Hematopoietic multipotent progenitor cell treated with erythropoietin and hydrocortisone succinate and interleukin-3 and kit ligand, for 8 days (in vitro differentiated cells): Measurements from ENCODE around the gene CD226.
"Not testable (repeated sequence)": the region's sequence is repeated elsewhere in the genome, so short reads cannot be mapped to it uniquely, and the experiment has no call there.

Source experiments
- DNase-seq: peaks from one replicate; pipeline ENCODE4 v3.0.0-alpha.2; 2015

The CD226 gene

DNA sequence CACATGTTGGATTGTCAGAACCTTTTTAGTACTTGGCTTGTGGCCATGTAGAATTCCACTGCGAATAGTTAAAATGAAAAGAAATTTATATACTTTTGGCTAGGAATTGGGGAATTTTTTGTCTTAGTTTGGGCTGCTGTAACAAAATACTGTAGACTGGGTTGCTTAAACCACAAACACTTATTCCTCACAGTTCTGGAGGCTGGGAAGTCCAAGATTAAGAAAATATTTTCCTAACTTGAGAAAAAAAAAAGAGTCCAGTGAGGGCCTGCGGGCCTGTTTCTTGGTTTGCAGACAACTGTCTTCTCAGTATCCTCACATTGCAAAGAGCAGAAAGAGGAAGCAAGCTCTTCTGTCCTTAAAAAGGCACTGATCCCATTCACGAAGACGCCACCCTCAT, 81.9 kb downstream of the CD226 start:
- no peak for DNase-seq

DNA sequence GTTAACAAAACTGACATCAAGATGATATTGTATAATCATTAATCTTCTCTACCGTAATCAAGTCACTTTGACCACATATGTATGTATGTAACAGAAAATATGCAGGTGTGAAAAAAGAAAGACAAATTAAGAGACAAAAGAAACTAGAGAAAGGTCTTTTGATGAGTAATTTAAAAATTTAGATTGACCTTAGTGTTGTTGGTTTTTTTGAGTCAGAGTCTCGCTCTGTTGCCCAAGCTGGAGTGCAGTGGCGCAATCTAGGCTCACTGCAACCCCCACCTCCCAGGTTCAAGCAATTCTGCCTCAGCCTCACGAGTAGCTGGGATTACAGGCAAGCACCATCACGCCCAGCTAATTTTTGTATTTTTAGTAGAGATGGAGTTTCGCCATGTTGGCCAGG, 82.9 kb downstream of the CD226 start:
- not testable (repeated sequence) for DNase-seq

DNA sequence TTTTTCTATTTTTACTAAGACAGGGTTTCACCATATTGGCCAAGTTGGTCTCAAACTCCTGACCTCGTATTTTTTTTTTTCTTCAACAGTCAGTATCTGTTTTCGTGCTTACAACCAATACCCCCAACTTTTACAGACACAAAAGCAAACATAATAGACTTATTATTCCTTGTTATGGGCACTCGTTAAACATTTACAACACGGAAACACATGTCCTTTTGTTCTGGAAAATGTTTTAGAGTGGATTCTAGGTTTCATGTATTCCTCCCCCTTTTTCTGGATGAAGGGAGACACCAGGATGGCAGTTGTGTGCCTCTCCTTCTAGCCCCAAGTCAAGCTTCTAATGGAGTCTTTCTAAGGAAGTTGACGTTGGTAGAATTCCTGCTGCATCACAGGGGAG, 88.8 kb downstream of the CD226 start:
- DNase-seq = no peak

DNA sequence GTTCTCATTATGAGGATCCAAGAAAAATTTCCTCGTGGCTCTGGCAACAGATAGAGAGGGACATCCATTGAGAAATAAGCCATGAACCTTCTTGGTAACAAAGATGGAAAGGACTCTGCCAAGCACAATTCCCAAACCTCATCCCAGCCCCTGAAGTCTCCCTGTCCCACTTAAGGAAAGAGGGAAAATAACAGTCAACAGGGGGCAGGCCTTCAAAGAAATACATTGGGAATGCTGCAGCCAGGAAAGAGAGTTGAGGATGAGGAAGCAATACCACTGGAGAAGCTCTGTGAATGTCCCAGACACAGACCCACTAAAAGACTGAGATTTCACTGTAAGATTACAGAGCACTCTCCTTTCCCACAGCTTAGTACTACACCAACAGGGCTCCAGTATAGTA, 93.2 kb downstream of the CD226 start:
- no peak for DNase-seq

DNA sequence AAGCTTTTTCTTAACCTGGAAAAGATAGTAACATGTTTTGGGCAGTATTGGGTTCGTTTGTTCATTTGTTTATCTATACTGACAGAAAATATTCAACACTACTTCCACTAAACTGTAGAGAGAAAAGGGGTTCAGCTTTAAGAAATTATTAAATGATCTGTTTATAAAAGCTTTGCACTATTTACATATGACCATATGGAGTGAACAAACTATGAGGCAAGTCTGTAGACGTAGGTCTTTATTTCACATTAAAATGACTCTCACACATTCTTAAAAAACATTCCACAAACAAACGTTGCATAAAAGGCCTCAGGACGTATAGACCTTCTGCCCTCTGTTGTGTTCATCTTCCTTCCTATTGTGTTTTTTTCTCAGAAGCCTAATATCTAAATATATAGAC, 94.6 kb downstream of the CD226 start:
- no peak for DNase-seq

DNA sequence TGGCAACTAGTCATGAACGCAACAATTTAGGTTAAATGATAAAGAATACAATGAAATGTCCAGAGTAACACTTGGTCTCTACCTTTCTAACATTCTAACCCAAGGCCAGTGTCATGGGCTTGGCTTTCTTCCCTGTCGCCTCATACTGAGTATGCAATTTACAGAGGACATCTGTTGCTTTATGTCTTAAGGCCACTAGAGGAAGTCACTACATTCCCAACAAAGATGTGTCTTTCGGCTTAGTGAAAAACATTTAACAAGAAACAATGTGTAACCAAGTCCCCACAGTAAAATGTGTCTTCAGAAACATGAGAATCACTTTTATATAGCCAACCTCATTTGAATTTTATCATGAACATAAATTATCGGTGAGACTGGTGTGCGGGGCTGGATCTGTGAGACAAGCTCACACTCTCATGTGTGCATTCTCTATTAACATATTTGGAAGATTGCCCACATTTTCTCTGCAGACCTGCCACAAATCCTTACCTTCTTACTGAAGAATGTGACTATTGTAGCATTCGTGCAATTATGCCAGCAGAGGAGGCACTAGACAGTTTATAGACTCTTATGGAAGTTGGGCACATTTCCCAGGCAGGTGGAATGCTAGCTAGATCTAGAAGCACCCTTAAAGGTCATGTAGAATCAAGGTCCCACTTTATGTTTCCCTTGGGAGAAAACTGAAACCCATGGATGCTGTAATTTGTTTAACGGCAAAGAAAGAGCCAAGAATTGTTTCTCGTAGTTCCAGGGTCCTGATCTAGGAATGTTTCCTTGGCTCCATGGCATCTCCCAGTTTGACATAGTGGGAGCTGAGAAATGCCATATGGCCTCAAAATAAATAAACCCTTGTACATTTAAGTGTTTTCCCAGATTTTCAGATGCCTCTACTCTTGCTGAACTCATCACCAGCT, 101.8 kb downstream of the CD226 start:
- DNase-seq = no peak

DNA sequence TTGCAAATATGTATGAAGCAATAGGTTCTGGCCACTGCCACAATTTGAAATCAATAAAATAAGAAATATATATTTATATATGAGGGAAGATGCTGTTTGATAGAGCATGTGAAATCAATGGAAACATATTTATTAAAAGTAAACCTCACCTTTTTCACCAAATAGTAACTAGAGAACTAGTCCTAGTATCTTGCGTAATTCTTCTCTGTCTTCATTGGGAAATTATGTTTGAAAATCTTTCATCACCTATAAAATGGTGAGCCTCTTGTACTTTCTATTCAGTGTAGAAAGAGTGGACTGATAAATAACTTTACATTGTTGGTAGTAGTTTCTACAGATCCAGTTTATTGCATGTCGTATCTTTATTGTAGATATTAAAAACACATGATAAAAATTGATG, 103.0 kb downstream of the CD226 start:
- no peak for DNase-seq

DNA sequence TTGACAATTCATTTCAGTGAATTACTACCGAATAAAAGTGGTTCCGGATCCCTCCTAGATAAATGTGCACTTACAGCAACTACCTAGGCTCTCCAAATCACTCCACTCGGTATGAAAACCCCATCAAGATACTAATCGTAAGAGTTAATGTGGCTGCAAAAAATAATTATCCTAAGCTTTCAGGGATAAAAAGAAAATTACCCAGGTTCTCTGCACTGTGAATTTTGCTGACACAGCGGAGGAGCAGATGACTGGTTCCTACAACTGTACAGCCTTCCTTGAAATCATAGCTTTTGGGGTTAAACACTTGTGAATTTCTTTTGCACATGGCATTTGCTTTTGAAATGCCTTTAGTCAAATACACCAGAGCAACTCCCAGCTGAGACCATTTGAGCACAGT, 104.7 kb downstream of the CD226 start:
- DNase-seq = no peak

DNA sequence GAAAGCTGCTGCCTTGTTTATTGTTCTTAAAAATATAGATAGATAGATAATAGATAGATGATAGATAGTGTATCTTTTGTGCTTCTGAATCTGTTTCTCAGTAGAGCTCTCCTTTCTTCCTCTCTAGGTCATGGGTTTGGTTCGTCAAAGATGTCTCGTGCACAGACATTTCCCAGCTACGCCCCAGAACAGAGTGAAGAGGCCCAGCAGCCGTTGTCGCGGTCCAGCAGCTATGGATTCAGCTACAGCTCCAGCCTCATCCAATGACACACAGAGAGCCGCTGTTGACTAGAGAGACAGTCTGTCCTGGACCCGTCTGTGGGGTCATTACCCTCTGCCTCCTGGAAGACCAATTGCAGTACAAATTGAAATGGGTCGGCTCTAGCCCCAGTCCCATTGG, 106.6 kb downstream of the CD226 start:
- DNase-seq = no peak

DNA sequence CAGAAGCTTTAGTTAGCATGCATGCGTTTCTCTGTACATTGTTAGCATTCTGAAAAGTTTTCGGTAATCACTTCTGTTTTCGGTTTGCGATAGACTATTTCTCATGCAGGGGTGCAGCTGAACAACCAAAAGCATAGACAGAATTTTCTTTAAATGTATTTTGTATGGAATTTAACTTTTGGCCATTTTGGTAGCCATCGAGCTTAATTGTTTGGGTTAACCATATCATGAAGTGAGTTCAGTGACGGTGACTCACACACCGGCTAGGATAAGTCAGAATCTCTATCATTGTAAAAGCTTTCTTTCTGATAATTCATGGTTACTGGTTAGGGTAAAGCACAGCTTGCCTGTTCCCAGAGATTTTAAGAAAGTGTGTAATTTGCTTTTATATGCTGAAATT, 107.2 kb downstream of the CD226 start:
- DNase-seq = no peak

DNA sequence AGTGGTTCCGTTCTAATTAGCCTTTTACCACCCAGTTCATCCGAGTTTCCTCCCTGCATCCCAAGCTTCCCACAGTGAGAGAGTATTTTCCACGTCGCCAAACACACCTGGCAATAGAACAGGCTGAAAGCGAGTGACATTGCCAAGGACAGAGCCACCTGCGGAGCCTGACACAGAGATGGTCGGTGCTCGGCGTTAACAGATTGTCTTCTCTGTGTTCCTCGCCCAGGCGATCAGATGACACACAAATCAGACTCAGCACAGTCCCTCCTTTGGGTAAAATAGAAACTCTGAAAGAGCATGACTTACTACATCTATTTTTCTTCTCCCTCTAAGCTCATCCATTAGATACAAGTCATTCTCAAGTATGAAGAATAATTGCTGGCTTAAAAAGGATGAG, 107.7 kb downstream of the CD226 start:
- DNase-seq = no peak

DNA sequence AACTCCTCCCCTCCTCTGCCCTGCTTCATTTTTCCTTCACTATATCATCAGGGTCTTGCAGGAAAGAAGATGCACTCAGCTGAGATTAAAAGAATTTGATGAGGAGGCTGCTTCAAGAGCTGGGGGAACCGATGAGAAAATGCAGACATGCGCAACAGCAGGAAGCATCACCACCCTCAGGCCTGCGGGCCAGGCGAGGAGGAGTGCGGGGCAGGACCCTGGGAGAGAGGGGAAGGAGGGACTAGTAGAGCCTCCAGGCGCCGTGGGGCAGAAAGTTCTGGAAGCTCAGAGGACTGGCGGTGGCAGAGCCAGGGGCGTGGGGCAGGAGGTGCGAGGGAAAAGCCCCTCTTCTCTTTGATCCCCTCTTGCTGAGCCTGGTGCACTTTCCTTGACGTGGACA, 108.2 kb downstream of the CD226 start:
- no peak for DNase-seq

DNA sequence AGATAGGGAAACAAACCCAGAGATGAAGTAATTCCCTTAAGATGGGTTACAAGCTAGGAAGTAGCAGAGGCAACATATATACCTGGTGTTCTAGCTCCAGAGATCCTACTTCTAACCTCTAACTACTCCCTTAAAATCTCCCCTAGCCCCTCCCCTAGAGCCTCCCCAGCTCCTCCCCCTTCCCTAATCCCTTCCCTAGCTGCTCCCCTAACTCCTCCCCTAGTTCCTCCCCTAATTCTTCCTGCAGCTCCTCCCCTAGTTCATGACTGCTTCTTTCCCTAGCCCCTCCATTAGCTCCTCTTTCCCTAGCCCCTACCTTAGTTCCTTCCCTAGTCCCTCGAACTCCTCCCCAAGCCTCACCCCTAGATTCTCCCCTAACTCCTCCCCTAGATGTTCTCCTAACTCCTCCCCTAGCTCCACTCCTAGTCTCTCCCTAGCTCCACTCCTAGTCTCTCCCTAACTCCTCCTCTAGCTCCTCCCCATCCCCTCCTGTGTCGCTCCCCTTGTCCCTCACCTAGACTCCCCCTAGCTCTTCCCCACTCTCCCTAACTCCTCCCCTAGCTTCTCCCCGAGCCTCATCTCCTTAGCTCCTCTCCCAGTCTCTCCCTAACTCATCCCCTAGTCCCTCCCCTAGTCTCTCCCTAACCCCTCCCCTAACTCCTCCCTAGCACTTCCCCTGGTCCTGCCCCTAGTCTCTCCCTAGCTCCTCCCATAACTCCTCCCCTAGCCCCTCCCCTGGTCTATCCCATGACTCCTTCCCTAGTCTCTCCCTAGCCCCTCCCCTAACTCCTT, 108.9 kb downstream of the CD226 start:
- DNase-seq = peak; percentile 59

DNA sequence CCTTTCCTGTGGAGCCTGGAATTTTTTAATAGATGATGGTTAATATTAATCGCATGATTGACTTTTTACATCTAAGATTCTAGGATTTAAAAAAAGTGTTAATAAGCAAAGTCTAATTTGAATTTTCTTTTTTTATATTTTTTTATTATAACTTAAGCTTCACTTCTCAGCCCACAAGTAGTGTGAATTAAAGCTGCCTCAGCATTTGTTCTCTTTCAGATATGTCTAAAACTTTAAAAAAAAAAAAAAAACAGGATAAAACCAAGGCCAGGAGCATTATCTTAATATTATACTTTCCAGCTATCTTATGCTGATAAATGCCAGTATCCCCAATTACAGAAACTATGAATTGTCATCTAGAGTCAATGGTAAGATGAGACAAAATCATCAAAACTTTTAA, 109.7 kb downstream of the CD226 start:
- DNase-seq = no peak

DNA sequence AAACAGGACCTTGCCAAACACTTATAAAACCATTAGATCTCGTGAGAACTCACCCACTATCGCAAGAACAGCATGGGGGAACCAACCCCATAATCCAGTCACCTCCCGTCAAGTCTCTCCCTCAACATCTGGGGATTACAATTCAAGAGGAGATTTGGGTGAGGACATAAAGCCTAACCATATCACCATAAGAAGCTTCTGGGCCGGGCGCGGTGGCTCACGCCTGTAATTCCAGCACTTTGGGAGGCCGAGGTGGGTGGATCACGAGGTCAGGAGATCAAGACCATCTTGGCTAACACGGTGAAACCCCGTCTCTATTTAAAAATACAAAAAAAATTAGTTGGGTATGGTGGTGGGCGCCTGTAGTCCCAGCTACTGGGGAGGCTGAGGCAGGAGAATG, 112.7 kb downstream of the CD226 start:
- DNase-seq = not testable (repeated sequence)

DNA sequence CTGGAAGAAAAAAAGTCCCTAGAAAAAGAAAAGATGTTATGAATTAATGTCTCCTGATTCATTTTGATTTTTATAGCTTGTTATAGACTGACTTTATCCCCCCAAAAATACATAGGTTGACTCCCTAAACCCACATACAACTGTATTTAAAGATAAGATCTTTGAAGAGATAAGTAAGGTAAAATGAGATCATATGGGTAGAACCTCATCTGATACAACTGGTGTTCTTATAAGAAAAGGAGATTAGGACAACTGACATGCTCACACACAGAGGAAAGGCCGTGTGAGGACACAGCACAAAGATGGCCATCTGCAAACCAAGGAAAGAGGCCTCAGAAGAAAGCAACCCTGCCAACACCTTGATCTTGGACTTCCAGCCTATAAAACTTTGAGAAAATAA, 117.5 kb downstream of the CD226 start:
- DNase-seq = peak; percentile 35

DNA sequence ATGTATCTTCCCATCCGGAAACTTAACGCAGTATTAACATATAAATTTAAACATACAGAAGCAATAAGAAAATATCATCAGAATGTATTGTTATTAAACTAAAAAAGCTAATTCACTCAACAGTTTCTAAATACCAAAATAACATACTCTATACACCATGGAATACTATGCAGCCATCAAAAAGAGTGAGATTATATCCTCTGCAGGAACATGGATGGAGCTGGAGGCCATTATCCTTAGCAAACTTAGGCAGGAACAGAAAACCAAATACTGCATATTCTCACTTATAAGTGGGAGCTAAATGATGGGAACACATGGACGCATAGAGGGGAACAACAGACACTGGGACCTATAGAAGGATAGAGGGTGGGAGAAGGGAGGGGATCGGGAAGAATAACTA, 127.1 kb downstream of the CD226 start:
- no peak for DNase-seq

DNA sequence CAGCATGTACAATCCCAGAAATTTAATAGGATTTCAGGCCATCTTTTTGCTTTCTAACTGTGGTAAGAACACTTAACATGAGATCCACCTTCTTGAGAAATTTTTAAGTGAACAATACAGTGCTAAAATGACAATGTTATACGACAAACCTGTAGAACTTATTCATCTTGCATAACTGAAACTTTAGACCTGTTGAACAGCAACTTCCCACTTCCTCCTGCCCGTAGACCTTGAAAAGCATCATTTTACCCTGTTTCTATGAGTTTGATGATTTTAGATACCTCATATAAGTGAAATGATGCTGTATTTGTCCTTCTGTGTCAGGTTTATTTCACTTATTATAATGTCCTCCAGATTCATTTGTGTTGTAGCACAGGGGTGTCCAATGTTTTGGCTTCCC, 128.2 kb downstream of the CD226 start:
- no peak for DNase-seq

DNA sequence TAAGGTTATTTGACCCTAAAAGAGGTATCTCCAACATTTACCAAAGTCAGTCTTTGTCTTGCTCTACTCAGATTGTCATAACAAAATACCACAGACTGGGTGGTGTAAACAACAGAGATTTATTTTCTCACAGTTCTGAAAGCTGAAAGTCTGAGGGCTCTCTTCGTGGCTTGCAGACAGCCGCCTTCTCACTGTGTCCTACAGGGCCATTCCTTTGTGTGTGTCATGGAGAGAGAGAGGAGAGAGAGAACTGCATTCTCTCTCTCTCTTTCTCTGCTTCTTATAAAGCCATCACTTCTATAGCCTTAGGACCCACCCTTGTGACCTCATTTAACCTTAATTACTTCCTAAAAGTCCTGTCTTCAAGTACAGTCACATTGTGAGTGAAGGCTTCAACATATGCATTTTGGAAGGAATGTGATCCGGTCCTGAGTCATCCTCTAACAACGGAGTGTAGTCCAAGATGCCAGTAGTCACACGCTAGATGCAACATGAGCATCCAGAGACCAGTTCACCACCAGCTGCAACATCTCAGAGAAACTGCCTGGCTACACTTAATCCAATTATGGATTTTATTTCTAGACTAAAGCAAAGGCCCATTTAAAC, 130.2 kb downstream of the CD226 start:
- no peak for DNase-seq

DNA sequence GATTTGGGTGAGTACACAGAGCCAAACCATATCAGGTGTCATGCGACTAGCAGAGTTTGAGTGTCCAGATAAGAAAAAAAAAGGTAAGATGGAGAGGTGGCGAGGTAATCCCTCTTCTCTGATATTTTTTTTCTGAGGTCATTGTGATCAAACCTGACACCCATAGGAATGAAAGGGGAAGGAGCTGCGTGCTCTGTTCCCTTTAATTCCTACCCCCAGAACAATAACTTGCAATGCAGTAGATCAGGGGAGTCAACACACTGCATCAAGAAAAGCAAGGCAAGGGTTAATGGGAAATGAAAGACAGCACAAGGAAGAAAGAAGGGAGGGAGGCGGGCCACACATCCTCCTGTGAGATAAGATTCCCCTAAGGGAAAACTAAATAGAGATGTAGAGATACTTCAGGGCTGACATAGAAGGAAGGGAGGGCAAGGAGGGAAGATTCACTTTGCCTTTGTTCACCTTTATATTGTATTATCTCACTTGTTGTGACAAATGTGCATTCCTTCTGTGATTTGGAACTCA, 132.8 kb downstream of the CD226 start:
- DNase-seq = no peak

DNA sequence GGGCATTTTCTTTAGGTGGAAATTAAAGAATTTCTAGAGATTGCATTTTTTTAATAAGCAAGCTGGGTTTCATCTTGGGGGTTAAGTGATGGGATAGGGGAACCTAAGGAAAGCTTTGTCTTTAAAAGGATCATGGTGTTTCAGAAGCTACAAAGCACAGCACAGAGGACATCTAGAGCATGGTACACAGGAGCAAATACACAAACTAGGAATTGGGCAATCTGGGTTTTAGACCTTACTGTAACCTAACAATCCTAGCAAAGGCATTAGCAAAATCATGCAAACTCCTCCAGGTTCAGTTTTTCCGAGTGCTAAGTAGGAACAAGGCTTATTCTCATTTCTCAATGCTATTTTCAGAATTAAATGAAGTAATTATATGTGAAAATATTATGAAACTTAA, 134.1 kb downstream of the CD226 start:
- DNase-seq = no peak

DNA sequence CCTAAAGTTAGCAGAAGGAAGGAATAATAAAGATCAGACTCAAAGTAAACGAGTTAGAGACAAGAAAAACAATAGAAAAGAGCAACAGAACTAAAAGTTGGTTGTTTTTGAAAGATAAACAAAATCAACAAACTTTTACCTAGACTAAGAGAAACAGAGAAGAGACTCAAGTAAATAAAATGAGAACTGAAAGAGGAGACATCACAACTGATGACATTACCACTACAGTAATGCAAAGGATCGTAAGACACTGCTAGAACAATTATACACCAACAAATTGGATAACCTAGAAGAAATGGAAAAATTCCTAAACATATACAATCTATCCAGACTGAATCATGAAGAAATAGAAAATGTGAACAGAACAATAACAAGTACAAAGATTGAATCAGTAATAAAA, 139.3 kb downstream of the CD226 start:
- no peak for DNase-seq

DNA sequence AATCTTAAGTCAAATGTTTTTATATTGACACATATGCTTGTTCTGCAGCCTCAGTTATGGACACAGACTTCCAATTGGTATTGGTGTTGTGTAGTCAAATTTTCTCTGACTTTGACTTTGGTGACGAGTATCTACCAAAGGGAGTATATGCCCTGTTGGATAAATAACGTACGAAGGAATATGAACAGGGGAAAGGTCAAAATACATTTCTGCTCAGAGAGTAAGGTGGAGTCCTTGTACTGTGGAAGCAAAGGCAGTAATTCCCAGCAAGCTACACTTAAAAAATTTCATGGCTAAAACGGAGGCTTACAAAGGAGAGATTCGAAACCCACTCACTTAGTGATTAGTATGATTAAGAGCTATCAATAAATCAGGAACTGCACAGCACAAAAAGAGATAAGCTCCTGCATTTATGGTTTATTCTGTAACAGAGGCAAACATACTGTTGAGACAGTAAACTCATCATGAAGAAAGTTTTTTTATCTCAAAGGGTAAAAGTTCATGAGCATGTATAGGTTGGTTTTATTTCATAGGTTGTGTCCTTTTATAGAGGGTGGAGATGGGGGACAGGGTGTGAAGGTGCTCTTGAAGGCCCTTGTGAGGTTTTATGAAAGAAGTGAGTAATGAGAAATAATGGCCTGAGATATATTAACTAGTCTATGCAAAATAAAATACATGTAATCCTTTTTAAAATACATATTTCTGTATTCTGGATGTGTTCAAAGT, 142.7 kb downstream of the CD226 start:
- no peak for DNase-seq
